Tibial artery (tissue), 4 donors: Measurements from ENCODE around the gene TGFA.
"Not testable (repeated sequence)": the region's sequence is repeated elsewhere in the genome, so short reads cannot be mapped to it uniquely, and the experiment has no call there.

Experiments used
- DNase-seq, 2 donors: peaks; one replicate each; pipeline ENCODE4 v3.0.0-alpha.2; 2019
- H3K27ac ChIP-seq, 2 donors: fragments of 200-600 bp; sonication (generic) in 1 of 2; 1 replicate in 1 of 2; 2 replicates in 1 of 2; pipeline ENCODE4 v1.5.1; 2018 to 2019; ENCODE audit warnings: mild to moderate bottlenecking in 1 of 2
- H3K27me3 ChIP-seq, 2 donors: fragments of 200-600 bp; sonication (generic) in 1 of 2; one replicate each; pipeline versions ENCODE4 v1.5.1 to v1.6.0; 2016 to 2019
- H3K36me3 ChIP-seq, 3 donors: fragments of 200-600 bp; sonication (generic) in 2 of 3; one replicate each; pipeline ENCODE4 v1.5.1; 2016 to 2019; ENCODE audit warnings: mild to moderate bottlenecking in 2 of 3
- H3K4me1 ChIP-seq, 4 donors: fragments of 200-600 bp; sonication (generic) in 2 of 4; 1 replicate in 3 of 4; 2 replicates in 1 of 4; pipeline ENCODE4 v1.5.1; 2016 to 2019
- H3K4me3 ChIP-seq, 2 donors: fragments of 200-600 bp; sonication (generic) in 1 of 2; 1 replicate in 1 of 2; 2 replicates in 1 of 2; pipeline ENCODE4 v1.5.1; 2018 to 2019; ENCODE audit warnings: mild to moderate bottlenecking in 2 of 2
- H3K9me3 ChIP-seq, 3 donors: fragments of 200-600 bp; sonication (generic) in 1 of 3; one replicate each; pipeline ENCODE4 v1.5.1; 2016 to 2019
- intact Hi-C: fragments of 100-400 bp; cut with DNase I; formaldehyde crosslinking; loops from one replicate; pipeline ENCODE4 v1.15.0; 2023; ENCODE audit warnings: low total_unique reads
- TF ChIP-seq, protein P1 (sequence below), 2 experiments: fragments of 200-600 bp in 1 of 2; fragments of 450-650 bp in 1 of 2; IDR thresholded peaks; one replicate each; pipeline ENCODE4 v1.5.1; 2017 to 2019; ENCODE audit warnings: antibody characterized with exemption in 2 of 2, mild to moderate bottlenecking in 1 of 2, moderate library complexity in 1 of 2

TGFA gene

DNA sequence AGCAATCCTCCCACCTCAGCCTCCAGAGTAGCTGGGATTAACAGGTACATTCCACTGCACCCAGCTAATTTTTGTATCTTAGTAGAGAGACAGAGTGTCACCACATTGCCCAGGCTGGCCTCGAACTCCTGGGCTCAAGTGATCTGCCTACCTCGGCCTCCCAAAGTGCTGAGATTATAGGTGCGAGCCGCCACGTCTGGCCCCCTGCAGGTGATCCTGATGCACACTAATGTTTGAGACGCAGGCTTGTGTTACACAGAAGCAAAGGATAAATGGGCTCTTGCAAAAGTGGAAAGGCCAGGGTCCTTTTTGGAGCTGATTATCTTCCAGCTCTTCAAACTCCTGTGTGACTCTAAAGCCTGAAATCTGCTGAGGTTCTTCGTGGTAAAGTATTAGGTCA, 84.2 kb downstream of the TGFA start:
- TF ChIP-seq, protein P1, sequence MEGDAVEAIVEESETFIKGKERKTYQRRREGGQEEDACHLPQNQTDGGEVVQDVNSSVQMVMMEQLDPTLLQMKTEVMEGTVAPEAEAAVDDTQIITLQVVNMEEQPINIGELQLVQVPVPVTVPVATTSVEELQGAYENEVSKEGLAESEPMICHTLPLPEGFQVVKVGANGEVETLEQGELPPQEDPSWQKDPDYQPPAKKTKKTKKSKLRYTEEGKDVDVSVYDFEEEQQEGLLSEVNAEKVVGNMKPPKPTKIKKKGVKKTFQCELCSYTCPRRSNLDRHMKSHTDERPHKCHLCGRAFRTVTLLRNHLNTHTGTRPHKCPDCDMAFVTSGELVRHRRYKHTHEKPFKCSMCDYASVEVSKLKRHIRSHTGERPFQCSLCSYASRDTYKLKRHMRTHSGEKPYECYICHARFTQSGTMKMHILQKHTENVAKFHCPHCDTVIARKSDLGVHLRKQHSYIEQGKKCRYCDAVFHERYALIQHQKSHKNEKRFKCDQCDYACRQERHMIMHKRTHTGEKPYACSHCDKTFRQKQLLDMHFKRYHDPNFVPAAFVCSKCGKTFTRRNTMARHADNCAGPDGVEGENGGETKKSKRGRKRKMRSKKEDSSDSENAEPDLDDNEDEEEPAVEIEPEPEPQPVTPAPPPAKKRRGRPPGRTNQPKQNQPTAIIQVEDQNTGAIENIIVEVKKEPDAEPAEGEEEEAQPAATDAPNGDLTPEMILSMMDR (IDR thresholded peaks at IDR 0.05) = no peak
- intact Hi-C loops = no loop called here
- Histone ChIP-seq H3K27ac (no peak overlapping the region), H3K36me3 (no peaks in the 10 kb centered on the region), H3K4me3 (no peak overlapping the region), H3K27me3 (no peaks in the 10 kb centered on the region), H3K4me1 (no peaks in the 10 kb centered on the region), H3K9me3 (no peaks in the 10 kb centered on the region)
- DNase-seq = no peak

DNA sequence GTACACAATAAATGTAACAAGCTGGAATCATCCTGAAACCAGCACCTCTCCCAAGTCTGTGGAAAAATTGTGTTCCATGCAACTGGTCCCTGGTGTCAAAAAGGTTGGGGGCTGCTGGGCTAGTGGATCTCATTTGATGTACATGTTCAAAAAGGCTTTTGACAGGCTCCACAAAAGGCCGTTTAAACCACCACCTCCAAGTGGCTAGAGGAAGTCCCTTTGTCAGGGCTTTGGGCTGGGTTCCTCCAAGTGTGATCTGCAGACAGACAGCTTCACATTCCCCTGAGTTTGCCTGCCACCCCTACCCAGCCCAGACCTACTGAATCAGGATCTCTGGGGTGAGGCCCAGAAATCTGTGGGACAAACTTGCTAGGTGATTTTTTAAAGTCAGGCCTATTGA, 84.7 kb downstream of the TGFA start:
- Histone ChIP-seq H3K27me3 (no peaks in the 10 kb centered on the region), H3K9me3 (no peaks in the 10 kb centered on the region), H3K4me3 (no peak overlapping the region), H3K4me1 (no peaks in the 10 kb centered on the region), H3K36me3 (no peaks in the 10 kb centered on the region), H3K27ac (no peak overlapping the region)
- no peak for DNase-seq
- intact Hi-C loops = no loop called here
- TF ChIP-seq, protein P1 (IDR thresholded peaks at IDR 0.05) = no peak

DNA sequence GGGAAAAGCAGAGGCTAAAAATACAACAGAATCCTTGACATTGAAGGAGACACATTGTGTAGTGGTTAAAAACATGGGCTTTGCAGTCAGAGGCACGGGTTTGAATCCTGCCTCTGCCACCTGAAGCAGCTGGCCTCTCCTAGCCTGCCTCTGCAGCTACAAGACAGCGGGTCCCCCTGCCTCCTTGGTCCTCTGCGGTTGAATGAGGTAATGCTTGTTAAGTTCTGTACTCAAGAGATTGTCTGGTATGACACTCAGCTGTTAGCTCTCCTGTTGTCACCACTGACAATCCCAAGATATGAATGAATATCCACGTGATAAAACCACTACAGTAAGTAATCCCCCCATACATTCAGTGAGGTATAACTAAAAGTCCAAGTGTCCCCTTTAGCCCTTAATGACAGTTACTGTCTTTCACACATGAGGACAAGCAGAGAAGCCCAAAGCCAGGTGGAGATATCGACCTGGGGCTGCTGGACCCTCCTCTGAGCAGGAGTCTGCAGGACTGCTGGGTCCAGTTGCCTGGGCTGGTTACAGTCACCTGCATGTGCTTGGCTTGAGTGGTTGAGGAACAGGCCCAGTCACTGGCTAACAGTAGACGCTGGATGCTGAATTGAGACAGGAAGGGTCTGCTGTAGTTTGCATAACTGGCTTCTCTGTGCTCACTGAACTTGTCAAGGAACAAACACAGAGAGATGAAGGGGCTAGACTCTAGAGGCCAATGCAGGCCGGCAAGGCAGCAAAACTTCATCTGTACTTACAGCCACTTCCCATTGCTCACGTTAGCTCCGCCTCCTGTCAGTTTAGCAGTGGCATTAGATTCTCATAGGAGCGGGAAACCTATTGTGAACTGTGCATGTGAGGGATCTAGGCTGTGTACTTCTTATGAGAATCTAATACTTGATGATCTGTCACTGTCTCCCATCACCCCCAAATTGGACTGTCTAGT, 85.5 kb downstream of the TGFA start:
- no peak for DNase-seq
- Histone ChIP-seq H3K9me3 (no peaks in the 10 kb centered on the region), H3K27me3 (no peaks in the 10 kb centered on the region), H3K4me1 (no peaks in the 10 kb centered on the region), H3K4me3 (no peak overlapping the region), H3K27ac (no peak overlapping the region), H3K36me3 (no peaks in the 10 kb centered on the region)
- TF ChIP-seq, protein P1 (IDR thresholded peaks at IDR 0.05) = no peak
- intact Hi-C loops = no loop called here

DNA sequence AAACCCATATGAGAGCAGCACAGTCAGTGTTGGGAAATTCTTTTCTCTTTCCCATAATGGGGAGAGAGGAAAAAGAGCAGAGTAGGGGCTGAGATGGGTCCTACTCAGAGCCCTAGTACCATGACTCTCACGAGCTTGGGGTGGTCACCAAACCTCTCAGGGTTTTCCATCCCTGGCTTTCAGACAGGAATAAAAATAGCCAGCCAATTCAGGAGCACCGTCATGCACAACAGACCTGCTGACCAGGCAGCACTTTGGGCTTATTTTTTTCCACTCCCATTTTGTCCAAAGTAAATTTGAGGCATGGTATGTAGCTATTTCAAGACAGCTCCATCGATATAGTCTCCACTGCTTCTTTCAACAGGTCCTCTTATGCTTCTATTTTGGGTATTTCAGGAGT, 86.4 kb downstream of the TGFA start:
- Histone ChIP-seq H3K27me3 (no peaks in the 10 kb centered on the region), H3K36me3 (no peaks in the 10 kb centered on the region), H3K9me3 (no peaks in the 10 kb centered on the region), H3K4me1 (no peaks in the 10 kb centered on the region), H3K27ac (no peak overlapping the region), H3K4me3 (no peak overlapping the region)
- intact Hi-C loops = no loop called here
- TF ChIP-seq, protein P1 (IDR thresholded peaks at IDR 0.05) = no peak
- DNase-seq = no peak

DNA sequence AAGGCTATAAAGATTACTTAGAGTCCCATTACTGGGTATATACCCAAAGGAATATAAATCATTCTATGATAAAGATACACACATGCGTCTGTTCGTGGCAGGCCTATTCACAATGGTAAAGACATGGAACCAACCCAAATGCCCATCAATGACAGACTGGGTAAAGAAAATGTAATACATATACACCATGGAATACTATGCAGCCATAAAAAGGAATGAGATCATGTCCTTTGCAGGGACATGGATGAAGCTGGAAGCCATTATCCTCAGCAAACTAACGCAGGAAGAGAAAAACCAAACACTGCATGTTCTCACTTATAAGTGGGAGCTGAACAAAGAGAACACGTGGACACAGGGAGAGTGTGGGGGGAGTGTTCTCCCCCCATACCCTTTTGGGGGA, 87.0 kb downstream of the TGFA start:
- DNase-seq, H3K27me3 ChIP-seq, H3K9me3 ChIP-seq, H3K27ac ChIP-seq, H3K36me3 ChIP-seq, intact Hi-C loops, H3K4me3 ChIP-seq, H3K4me1 ChIP-seq: not testable (repeated sequence)

DNA sequence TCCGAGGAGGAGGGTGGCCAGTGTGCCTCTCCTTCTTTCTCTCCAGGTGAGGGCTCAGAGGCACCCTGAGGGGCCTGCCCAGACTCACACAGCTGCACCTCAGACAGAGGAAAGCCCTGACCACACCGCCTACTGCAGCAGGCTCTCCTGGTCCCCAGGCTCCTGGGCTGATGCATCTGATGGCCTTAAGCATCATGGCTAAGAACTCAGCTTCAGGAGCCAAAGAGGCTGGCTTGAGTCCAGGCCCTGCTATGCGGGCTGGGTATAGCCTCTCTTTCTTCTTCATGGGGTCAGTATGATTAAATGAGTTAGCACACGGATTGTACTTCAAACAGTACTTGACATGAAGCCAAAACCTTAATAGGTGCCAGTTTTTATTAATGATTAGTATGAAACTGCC, 89.6 kb downstream of the TGFA start:
- Histone ChIP-seq H3K4me3 (no peak overlapping the region), H3K9me3 (no peaks in the 10 kb centered on the region), H3K27ac (no peak overlapping the region), H3K36me3 (no peaks in the 10 kb centered on the region), H3K27me3 (no peaks in the 10 kb centered on the region), H3K4me1 (no peaks in the 10 kb centered on the region)
- TF ChIP-seq, protein P1 (IDR thresholded peaks at IDR 0.05) = no peak
- intact Hi-C loops = no loop called here
- no peak for DNase-seq
